ENCODE data around the gene PADI1.

GRCh38 chr1:17155257-17155920 lies 49.5 kb upstream of the PADI1 start:
- TF ChIP-seq, protein P1, sequence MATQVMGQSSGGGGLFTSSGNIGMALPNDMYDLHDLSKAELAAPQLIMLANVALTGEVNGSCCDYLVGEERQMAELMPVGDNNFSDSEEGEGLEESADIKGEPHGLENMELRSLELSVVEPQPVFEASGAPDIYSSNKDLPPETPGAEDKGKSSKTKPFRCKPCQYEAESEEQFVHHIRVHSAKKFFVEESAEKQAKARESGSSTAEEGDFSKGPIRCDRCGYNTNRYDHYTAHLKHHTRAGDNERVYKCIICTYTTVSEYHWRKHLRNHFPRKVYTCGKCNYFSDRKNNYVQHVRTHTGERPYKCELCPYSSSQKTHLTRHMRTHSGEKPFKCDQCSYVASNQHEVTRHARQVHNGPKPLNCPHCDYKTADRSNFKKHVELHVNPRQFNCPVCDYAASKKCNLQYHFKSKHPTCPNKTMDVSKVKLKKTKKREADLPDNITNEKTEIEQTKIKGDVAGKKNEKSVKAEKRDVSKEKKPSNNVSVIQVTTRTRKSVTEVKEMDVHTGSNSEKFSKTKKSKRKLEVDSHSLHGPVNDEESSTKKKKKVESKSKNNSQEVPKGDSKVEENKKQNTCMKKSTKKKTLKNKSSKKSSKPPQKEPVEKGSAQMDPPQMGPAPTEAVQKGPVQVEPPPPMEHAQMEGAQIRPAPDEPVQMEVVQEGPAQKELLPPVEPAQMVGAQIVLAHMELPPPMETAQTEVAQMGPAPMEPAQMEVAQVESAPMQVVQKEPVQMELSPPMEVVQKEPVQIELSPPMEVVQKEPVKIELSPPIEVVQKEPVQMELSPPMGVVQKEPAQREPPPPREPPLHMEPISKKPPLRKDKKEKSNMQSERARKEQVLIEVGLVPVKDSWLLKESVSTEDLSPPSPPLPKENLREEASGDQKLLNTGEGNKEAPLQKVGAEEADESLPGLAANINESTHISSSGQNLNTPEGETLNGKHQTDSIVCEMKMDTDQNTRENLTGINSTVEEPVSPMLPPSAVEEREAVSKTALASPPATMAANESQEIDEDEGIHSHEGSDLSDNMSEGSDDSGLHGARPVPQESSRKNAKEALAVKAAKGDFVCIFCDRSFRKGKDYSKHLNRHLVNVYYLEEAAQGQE (IDR thresholded peaks at IDR 0.05; ENCODE audit: borderline replicate concordance): no peak
- TF ChIP-seq, protein P2, sequence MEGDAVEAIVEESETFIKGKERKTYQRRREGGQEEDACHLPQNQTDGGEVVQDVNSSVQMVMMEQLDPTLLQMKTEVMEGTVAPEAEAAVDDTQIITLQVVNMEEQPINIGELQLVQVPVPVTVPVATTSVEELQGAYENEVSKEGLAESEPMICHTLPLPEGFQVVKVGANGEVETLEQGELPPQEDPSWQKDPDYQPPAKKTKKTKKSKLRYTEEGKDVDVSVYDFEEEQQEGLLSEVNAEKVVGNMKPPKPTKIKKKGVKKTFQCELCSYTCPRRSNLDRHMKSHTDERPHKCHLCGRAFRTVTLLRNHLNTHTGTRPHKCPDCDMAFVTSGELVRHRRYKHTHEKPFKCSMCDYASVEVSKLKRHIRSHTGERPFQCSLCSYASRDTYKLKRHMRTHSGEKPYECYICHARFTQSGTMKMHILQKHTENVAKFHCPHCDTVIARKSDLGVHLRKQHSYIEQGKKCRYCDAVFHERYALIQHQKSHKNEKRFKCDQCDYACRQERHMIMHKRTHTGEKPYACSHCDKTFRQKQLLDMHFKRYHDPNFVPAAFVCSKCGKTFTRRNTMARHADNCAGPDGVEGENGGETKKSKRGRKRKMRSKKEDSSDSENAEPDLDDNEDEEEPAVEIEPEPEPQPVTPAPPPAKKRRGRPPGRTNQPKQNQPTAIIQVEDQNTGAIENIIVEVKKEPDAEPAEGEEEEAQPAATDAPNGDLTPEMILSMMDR (IDR thresholded peaks at IDR 0.05; ENCODE audit: poor library complexity, severe bottlenecking): no peak
- TF ChIP-seq RAD21 (conservative IDR thresholded peaks at IDR 0.05) (no peak), EZH2 (IDR thresholded peaks at IDR 0.05; ENCODE audit: borderline replicate concordance, insufficient read depth, low read length, poor library complexity, severe bottlenecking) (no peak), EP300 (conservative IDR thresholded peaks at IDR 0.05; ENCODE audit: poor library complexity, severe bottlenecking) (no peak)

All from neural cell (in vitro differentiated cells).